ENCODE data around the gene APH1A.
"Not testable (repeated sequence)": the region's sequence is repeated elsewhere in the genome, so short reads cannot be mapped to it uniquely, and the experiment has no call there.

Gene APH1A

DNA sequence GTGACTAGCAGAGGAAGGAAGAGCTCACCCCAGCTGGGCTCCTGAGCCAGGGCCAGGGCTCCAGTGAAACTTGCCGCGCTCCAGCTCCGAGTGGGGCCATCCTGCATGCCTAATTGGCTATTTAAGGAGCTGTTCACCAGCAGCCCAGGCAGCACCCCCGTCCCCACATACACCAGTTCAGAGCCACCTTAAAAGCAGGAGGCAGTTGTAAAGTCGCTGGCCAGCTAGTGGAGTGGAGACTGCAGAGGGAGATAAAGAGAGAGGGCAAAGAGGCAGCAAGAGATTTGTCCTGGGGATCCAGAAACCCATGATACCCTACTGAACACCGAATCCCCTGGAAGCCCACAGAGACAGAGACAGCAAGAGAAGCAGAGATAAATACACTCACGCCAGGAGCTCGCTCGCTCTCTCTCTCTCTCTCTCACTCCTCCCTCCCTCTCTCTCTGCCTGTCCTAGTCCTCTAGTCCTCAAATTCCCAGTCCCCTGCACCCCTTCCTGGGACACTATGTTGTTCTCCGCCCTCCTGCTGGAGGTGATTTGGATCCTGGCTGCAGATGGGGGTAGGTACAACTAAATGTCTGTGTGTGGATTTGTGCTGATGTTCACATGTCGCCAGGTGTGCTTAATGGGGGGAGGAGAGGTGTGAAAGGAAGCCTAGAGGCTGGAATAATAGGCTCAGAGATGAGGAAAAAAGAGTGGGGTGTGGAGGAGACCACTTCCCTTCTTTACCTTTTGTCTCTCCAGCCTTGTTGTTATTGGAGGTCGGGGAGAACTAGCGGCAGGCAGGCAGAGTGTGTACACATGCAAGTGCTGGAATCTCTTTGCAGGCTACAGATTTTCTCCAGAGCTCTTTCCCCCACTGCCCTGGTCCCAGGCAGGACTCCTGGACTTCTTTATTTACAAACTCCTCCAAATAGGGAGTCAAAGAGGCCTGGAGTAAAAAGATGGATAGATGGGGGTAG lies 10.9 kb downstream of the APH1A start, which contains the start of gene CA14:
CA14 (plus strand) TSS at position 151 of the 962 bp plus-strand sequence; CDS start at position 506, 355 bp downstream.
- Mint-ChIP-seq H3K27ac (no peak within 1 kb of the TSS), H3K4me1 (ENCODE audit: low read depth) (peaks cover 16% of the 10 kb centered on the region), H3K9me3 (no peaks in the 10 kb centered on the region), H3K36me3 (ENCODE audit: low read depth) (no peaks in the 10 kb centered on the region), H3K4me3 (no peak within 1 kb of the TSS), H3K27me3 (peaks cover 40% of the 10 kb centered on the region)
- DNase-seq, result no peak

DNA sequence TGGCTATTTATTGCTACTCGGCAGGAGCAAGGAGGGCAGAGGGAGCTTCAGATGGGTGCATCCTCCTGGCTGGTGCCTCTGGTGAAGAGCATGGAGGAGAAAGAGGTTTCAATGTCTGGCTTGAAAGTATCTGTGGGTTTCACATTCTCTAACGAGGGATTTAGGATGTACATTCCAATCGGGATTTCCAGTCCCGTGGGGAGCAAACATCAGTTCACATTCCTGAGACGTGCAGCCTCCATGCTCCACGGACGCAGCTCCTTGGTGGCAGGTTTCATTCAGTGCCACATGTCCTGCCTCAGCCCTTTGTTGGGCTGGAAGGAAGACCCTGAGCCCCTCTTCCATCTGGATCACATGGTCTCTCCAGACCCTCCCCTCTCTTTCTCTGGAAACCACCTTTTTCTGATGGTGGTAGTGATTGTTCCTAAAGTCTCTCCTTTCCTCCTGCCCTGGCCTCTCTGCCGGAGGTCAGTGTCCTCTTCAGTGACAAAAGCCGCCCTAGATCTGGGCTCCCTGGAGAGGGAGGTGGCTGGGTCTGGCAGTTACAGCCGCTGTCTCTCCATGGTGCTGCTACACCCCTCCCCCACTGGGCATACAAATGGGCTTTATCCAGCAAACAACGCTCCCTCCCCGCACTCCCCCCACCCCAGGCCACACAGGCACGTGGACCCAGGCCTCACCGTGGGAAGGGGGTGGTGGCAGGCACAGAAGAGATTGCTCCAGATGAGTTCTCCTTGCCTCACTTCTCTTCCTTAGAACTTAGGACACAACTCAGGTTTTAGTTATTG lies 12.1 kb downstream of the APH1A start:
- H3K27me3 Mint-ChIP-seq, result peaks cover 40% of the 10 kb centered on the region
- H3K4me1 Mint-ChIP-seq (ENCODE audit: low read depth), result peaks cover 16% of the 10 kb centered on the region
- no peak for DNase-seq
- no peak overlapping the region for H3K4me3 Mint-ChIP-seq
- no peaks in the 10 kb centered on the region for H3K36me3 Mint-ChIP-seq (ENCODE audit: low read depth)
- no peak overlapping the region for H3K27ac Mint-ChIP-seq
- H3K9me3 Mint-ChIP-seq, result no peaks in the 10 kb centered on the region

DNA sequence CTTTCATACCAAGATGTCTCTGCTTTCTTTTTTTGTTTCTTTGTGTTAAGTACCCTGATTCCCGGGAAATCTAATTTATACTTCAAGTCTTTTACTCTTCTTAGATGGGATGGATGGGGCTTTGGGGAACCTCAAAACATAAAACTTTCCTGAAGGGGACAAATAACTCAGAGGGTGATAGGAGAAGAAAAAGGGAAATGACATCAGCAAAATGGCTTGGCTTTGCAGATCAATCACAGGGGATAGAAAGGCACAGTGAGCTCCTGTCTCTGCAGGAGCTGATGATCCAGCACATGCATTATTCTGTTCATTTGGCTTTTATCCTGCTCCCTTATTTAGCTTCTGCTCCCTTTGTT lies 12.6 kb downstream of the APH1A start:
- no peak for DNase-seq
- no peaks in the 10 kb centered on the region for H3K36me3 Mint-ChIP-seq (ENCODE audit: low read depth)
- H3K9me3 Mint-ChIP-seq, result no peaks in the 10 kb centered on the region
- peaks cover 40% of the 10 kb centered on the region for H3K27me3 Mint-ChIP-seq
- H3K4me3 Mint-ChIP-seq, result peak overlapping the region; percentile 71
- H3K4me1 Mint-ChIP-seq (ENCODE audit: low read depth), result peaks cover 16% of the 10 kb centered on the region
- no peak overlapping the region for H3K27ac Mint-ChIP-seq

DNA sequence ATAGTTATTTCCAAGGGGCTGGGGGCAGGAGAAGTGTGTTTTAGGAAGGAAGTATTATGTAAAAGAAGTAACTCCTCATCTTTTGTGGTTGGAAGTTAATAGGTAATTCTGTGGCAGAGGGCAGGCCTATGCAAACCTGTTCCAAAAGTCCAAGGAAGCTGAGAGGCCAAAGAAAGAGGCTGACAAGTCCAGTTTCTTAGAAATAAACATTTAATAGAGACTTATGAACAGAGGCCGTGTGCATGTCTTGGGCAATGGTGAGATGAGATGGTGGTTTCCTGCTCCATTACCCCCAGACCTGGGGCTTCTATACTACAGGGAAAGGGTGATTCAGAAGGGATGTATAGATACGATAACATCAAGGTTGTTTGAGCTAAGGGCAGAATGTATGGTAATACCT lies 18.9 kb downstream of the APH1A start:
- H3K9me3 Mint-ChIP-seq, result no peaks in the 10 kb centered on the region
- no peak overlapping the region for H3K4me3 Mint-ChIP-seq
- peaks cover 7% of the 10 kb centered on the region for H3K27me3 Mint-ChIP-seq
- no peak for DNase-seq
- no peaks in the 10 kb centered on the region for H3K4me1 Mint-ChIP-seq (ENCODE audit: low read depth)
- H3K36me3 Mint-ChIP-seq (ENCODE audit: low read depth), result no peaks in the 10 kb centered on the region
- no peak overlapping the region for H3K27ac Mint-ChIP-seq

DNA sequence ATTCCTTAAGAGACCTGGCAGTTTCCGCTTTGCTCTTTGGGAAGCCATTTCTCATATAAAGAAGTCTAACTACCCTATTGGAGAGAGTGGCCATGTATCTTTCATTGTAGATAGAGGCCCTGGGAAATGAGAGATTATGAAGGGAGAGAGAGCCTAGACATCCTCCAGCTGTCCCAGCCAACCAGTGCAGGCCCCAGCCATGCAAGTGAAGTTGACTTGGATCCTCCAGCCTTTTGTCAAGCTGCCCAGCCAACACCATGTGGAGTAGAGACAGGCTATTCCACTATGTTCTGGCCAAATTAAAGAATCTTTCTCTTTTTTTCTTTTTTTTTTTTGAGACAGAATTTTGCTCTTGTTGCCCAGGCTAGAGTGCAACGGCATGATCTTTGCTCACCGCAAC lies 25.8 kb downstream of the APH1A start:
- Mint-ChIP-seq H3K4me3 (no peak overlapping the region), H3K27me3 (no peaks in the 10 kb centered on the region), H3K36me3 (ENCODE audit: low read depth) (no peaks in the 10 kb centered on the region), H3K4me1 (ENCODE audit: low read depth) (no peaks in the 10 kb centered on the region), H3K27ac (no peak overlapping the region), H3K9me3 (no peaks in the 10 kb centered on the region)
- no peak for DNase-seq

DNA sequence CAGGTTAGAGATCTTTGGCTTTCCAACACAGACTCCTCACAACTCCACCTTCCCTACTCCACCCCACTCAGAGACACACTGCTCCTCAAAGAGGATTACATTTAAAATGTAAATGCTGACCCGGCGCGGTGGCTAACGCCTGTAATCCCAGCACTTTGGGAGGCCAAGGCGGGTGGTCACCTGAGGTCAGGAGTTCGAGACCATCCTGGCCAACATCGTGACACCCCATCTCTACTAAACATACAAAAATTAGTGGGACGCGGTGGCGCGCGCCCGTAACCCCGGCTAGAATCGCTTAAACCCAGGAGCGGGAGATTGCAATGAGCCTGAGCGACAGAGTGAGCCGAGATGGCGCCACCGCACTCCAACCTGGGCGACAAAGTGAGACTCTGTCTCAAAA lies 31.1 kb downstream of the APH1A start:
- H3K36me3 Mint-ChIP-seq (ENCODE audit: low read depth), result peaks cover 17% of the 10 kb centered on the region
- peaks cover 18% of the 10 kb centered on the region for H3K4me1 Mint-ChIP-seq (ENCODE audit: low read depth)
- H3K27ac Mint-ChIP-seq, result peak overlapping the region; percentile 40
- no peaks in the 10 kb centered on the region for H3K27me3 Mint-ChIP-seq
- no peak overlapping the region for H3K4me3 Mint-ChIP-seq
- DNase-seq, result no peak
- no peaks in the 10 kb centered on the region for H3K9me3 Mint-ChIP-seq

DNA sequence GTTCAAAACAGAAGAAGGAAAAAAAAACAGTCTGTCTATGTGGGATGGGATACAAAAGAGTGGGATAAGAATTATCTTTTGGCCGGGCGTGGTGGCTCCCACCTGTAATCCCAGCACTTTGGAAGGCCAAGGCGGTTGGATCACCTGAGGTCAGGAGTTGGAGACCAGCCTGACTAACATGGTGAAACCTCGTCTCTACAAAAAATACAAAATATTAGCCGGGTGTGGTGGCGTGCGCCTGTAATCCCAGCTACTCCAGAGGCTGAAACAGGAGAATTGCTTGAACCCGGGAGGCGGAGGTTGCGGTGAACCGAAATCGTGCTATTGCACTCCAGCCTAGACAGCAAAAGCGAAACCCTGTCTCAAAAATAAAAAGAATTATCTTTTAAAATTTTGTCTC lies 31.6 kb downstream of the APH1A start:
- not testable (repeated sequence) for H3K27me3 Mint-ChIP-seq
- peaks cover 18% of the 10 kb centered on the region for H3K36me3 Mint-ChIP-seq (ENCODE audit: low read depth)

DNA sequence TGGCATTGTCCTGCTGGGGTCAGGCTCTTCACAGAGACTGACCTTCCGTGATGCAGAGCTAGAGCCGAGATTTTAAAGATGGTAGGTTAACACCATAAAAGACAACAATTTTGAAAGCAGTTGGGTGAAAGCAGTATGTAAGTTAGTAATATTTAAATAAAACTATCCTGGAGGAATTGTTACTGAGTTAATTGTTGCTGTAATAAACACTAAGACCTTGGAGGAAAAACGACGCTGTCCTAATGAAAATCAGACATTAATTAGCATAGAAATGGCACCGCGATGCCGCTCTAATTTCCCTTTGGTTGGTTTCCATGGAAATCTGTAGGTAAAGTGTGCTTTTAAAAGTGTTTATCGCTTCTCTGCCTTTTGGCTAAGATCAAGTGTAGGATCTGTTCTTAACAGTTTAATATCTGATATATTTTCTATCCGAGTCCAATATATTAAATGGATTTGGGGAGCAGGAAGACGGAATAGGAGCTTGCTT lies 32.2 kb downstream of the APH1A start:
- Mint-ChIP-seq H3K4me1 (ENCODE audit: low read depth) (peaks cover 22% of the 10 kb centered on the region), H3K27me3 (no peaks in the 10 kb centered on the region), H3K27ac (no peak overlapping the region), H3K36me3 (ENCODE audit: low read depth) (peaks cover 21% of the 10 kb centered on the region), H3K4me3 (no peak overlapping the region), H3K9me3 (no peaks in the 10 kb centered on the region)
- DNase-seq, result no peak

More for the DNA sequence above, 31.6 kb downstream of the APH1A start:
- H3K4me1 Mint-ChIP-seq (ENCODE audit: low read depth), result peaks cover 20% of the 10 kb centered on the region
- H3K27ac Mint-ChIP-seq, H3K9me3 Mint-ChIP-seq, H3K4me3 Mint-ChIP-seq, DNase-seq: not testable (repeated sequence)

DNA sequence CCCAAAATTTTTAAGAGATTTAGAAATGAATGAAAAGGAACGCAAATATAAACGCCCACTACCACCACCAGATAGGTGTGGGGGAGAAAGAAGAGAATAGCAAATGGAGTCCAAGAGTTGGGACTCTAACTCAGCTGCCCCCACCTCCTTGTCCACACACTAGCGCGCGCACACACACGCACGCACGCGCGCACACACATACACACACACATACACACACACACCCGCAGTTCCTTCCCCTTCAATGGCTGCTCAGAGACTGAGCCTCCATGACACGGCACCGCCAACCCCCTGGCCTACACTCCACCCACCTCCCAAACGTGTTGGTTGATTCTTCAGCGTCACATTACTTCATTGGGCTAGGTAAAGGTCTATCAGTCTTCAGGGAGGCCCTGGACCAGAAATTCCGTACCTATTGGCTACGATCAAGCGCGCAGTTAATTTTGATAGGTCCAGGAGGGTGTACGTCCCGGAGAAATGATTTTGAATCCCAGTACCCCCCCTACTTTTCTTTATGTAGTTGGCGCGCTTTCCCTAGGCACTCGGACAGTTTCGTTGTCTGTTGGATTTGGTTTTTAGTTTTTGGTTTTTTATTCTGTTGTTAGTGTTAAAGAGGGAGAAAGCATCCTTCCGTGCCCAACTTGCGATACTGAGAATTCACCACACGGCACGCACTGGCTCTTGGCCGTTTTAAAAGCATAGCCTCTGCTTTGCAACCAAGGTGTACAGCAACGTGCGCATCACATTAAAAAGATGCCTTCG lies 32.8 kb downstream of the APH1A start, which contains the start of gene ANP32E:
ANP32E (minus strand) TSS at position 261 of the 762 bp plus-strand sequence. CDS start 326 bp downstream, outside the sequence.
- peaks cover 27% of the 10 kb centered on the region for H3K36me3 Mint-ChIP-seq (ENCODE audit: low read depth)
- H3K27me3 Mint-ChIP-seq, result no peaks in the 10 kb centered on the region
- H3K4me3 Mint-ChIP-seq, result no peak within 1 kb of the TSS
- DNase-seq, result peak; percentile 91
- no peak within 1 kb of the TSS for H3K27ac Mint-ChIP-seq
- H3K9me3 Mint-ChIP-seq, result no peaks in the 10 kb centered on the region
- peaks cover 24% of the 10 kb centered on the region for H3K4me1 Mint-ChIP-seq (ENCODE audit: low read depth)

DNA sequence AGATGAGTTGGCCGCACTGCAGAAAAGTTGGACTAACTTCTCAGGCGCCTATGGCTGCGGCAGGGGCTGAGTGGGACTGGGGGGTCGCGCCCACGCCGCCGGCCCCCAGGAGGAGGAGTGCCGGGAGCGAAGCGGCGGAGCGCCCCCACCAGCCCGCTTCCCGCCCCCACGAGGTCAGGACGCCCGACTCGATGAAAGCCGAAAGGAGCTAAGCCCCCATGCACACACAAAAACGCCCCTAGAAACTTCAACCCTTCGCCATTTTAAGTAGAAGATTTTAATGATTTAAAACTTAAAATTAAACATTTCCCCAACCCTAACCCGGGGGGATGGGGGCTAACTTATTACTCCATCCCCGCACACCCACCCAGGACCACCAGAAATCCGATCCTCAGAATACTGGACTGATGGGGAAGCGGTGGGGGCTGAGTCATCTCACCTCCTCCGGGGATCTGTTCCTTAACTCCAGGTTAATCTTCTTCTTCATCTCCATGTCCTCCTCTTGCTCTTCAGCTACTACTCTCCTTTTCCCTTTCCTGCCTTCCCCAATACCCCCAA lies 33.4 kb downstream of the APH1A start:
- H3K4me1 Mint-ChIP-seq (ENCODE audit: low read depth), result peaks cover 24% of the 10 kb centered on the region
- no peak overlapping the region for H3K4me3 Mint-ChIP-seq
- peaks cover 34% of the 10 kb centered on the region for H3K36me3 Mint-ChIP-seq (ENCODE audit: low read depth)
- H3K9me3 Mint-ChIP-seq, result no peaks in the 10 kb centered on the region
- H3K27me3 Mint-ChIP-seq, result no peaks in the 10 kb centered on the region
- H3K27ac Mint-ChIP-seq, result no peak overlapping the region
- DNase-seq, result no peak

DNA sequence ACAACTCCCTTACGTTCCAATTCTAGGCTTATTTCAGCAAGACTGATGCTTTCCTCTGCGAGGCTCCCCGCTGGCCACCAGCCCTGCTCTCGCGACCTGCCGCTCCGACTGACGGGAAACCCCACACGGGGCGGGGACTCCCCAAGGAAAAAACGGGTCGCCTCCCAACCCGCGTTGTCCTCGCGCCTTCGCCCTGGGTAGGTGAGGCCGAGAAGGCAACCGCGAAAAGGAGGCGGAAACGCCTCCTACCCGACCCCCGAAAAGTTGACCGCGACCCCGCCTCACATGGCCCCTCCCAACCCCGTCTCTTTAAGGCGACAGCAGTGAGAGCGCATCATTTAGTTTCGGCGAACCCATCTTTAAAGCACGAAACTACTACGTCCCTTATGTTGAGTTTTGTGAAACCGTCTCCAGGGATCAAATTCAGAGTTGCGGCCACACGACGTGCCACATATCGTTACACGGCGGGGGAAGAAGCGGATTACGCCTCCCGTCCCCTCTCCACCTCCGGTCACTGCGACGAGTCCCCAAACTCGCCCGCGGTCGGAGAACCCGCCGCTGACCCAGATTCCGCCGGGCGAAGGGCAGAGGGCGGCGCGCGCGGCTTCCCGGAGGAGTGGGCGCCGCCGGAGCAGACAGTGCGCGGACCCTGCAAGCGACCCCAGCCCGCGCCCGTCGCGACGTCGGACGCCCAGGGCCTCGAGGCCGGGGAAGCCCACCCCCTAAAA lies 34.1 kb downstream of the APH1A start:
- Mint-ChIP-seq H3K27me3 (no peaks in the 10 kb centered on the region), H3K27ac (no peak overlapping the region)

DNA sequence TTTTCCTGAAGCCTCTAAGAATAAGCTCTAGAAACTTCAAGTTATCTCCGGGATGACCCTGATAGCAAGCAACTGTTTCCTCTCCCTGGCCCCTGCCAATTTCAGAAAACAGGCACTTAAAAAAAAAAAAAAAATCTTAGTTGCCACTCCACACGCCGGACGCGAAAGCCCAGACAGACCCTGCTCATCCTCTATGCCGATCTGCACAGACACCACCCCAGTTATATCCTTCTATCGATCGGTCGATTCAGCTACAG lies 34.6 kb downstream of the APH1A start:
- no peak overlapping the region for H3K27ac Mint-ChIP-seq
- H3K9me3 Mint-ChIP-seq, result no peaks in the 10 kb centered on the region
- H3K27me3 Mint-ChIP-seq, result no peaks in the 10 kb centered on the region
- peaks cover 24% of the 10 kb centered on the region for H3K4me1 Mint-ChIP-seq (ENCODE audit: low read depth)
- DNase-seq, result no peak
- no peak overlapping the region for H3K4me3 Mint-ChIP-seq
- H3K36me3 Mint-ChIP-seq (ENCODE audit: low read depth), result peaks cover 43% of the 10 kb centered on the region

More for the DNA sequence above, 34.1 kb downstream of the APH1A start:
- Mint-ChIP-seq H3K9me3 (no peaks in the 10 kb centered on the region), H3K4me3 (no peak overlapping the region), H3K36me3 (ENCODE audit: low read depth) (peaks cover 39% of the 10 kb centered on the region), H3K4me1 (ENCODE audit: low read depth) (peaks cover 24% of the 10 kb centered on the region)
- DNase-seq, result peak; percentile 90

DNA sequence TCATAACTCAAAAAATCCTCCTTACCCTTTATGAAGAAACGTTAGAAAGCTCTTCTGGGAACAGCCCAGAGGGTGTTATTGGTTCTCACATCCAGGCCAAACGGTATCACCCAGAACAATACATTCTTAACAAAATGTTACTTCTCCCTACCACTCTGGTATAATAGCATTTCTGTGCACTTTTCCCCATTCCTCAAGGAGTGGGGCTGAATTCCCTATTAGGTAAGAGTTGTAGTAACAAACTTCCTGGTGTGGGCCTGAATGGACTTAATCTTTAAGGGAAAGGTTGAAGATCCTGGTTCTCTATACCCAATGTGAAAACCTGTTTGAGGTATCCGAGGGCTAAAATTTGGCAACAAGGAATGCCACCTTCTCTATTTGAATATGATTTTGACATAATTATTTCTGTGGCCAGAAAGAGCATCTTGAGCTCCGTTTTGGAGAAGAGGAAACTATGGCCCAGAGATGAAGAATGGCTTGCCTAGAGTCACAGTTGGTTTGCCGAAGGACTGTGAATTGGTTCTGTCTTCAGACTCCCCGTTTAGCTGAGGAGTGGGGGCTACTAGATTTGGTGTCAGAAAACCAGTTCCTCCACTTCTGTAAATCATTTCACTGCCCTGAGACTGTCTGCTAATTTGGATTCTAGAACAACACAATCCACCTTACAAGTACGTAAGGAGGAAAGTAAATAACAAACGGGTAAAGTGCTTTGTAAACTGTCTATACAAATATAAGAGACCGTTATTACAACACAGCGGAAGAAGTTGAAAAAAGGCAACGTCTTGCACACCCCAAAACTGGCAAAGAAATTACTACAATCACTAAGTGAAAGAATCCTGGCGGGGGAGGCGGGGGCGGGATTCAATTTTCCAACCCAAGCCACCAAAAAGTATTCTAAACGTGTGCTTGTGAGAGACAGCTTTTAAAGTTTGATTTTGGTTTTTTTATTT lies 35.2 kb downstream of the APH1A start:
- Mint-ChIP-seq H3K36me3 (ENCODE audit: low read depth) (peaks cover 49% of the 10 kb centered on the region), H3K4me3 (no peak overlapping the region), H3K9me3 (no peaks in the 10 kb centered on the region), H3K27ac (no peak overlapping the region), H3K27me3 (no peaks in the 10 kb centered on the region), H3K4me1 (ENCODE audit: low read depth) (peaks cover 27% of the 10 kb centered on the region)
- peak; percentile 64 for DNase-seq
